Measurements from ENCODE around the gene RALGAPA2.

GRCh38 chr20:20435453-20435852 lies 277.0 kb downstream of the RALGAPA2 start:
- TF ChIP-seq POLR2A (IDR thresholded peaks at IDR 0.05) (no peak), CTCF (IDR thresholded peaks at IDR 0.05) (no peak)
